Endothelial cell of umbilical vein (primary cell): Measurements from ENCODE around the gene NEK4. TPM values are rescaled to one million over a fixed set of nuclear protein-coding genes. Genes with fewer than 3 reads are reported as not detected.
"Not testable (repeated sequence)": the region's sequence is repeated elsewhere in the genome, so short reads cannot be mapped to it uniquely, and the experiment has no call there.

Source experiments
- BruUV-seq: library from RNA; stranded (reverse); fragments of 400-500 nt; replicated peaks from 2 replicates; lab custom pipeline; 2021; lab: Mats Ljungman, UMichigan
- CTCF ChIA-PET: fragments of 300-600, 350-600 bp; sonication (Branson Sonifier 250); formaldehyde crosslinking; loops from one replicate; lab custom pipeline; 2021; ENCODE audit warnings: antibody characterized with exemption, inconsistent platforms; lab: Charles Lee
- POLR2A ChIA-PET: fragments of 300-600, 350-600 bp; sonication (Branson Sonifier 250); formaldehyde crosslinking; loops from one replicate; lab custom pipeline; 2021; ENCODE audit warnings: antibody characterized with exemption, inconsistent platforms; lab: Charles Lee
- DNase-seq: peaks from one replicate; pipeline ENCODE4 v3.0.0-alpha.2; 2011; ENCODE audit warnings: low read depth, low spot score
- FAIRE-seq: peaks from 2 replicates; lab custom pipeline; 2011; peaks lifted over from hg19 to GRCh38; lab: Jason Lieb, UNC
- H2AFZ ChIP-seq: 2 replicates; pipeline ENCODE4 v1.6.0; 2012; ENCODE audit warnings: low read depth, low read length, control low read depth, inconsistent platforms
- H3K27ac ChIP-seq: 2 replicates; pipeline ENCODE4 v1.5.1; 2011; ENCODE audit warnings: low read depth, mild to moderate bottlenecking, control low read depth, low read length, moderate library complexity; ENCODE audit not compliant: insufficient read depth
- H3K27me3 ChIP-seq, 2 experiments: 2 replicates each; pipeline versions ENCODE4 v1.6.0 to v1.6.1; 2011; ENCODE audit warnings: low read length in 2 of 2, mixed read lengths in 1 of 2; ENCODE audit not compliant: control insufficient read depth in 2 of 2, insufficient read depth in 2 of 2
- H3K36me3 ChIP-seq, 2 experiments: 2 replicates in 1 of 2; 3 replicates in 1 of 2; pipeline ENCODE4 v1.5.1; 2011; ENCODE audit warnings: low read length in 2 of 2, mild to moderate bottlenecking in 1 of 2, moderate library complexity in 1 of 2; ENCODE audit not compliant: control insufficient read depth in 2 of 2, insufficient read depth in 2 of 2; ENCODE audit errors: extremely low read depth in 1 of 2
- H3K4me1 ChIP-seq: 3 replicates; pipeline ENCODE4 v1.5.1; 2011; ENCODE audit warnings: mild to moderate bottlenecking, low read length; ENCODE audit not compliant: control insufficient read depth, insufficient read depth; ENCODE audit errors: extremely low read depth
- H3K4me2 ChIP-seq: 2 replicates; pipeline ENCODE4 v1.6.1; 2011; ENCODE audit warnings: low read length, control low read depth, mixed read lengths; ENCODE audit not compliant: insufficient read depth
- H3K4me3 ChIP-seq, 3 experiments: fragments of 200-600 bp in 1 of 3; sonication (generic), shearing (Covaris generic) in 1 of 3; replicated peaks in 1 of 3; 2 replicates each; pipeline ENCODE4 v1.5.1; 2011 to 2016; ENCODE audit warnings: control low read depth in 3 of 3, low read length in 3 of 3, mild to moderate bottlenecking in 2 of 3, inconsistent platforms in 1 of 3, low read depth in 1 of 3, moderate library complexity in 1 of 3; ENCODE audit not compliant: insufficient read depth in 1 of 3
- H3K79me2 ChIP-seq: 2 replicates; pipeline ENCODE4 v1.6.0; 2012; ENCODE audit warnings: low read length, inconsistent platforms; ENCODE audit not compliant: control insufficient read depth, insufficient read depth
- H3K9ac ChIP-seq: replicated peaks from 2 replicates; pipeline ENCODE3; 2011; ENCODE audit warnings: low read length, control low read depth; ENCODE audit not compliant: insufficient read depth; ENCODE audit errors: extremely low read depth
- H3K9me1 ChIP-seq: replicated peaks from 3 replicates; pipeline ENCODE4 v1.6.0; 2011; ENCODE audit warnings: mild to moderate bottlenecking, low read length; ENCODE audit not compliant: control insufficient read depth, insufficient read depth; ENCODE audit errors: extremely low read depth
- H3K9me3 ChIP-seq: replicated peaks from 2 replicates; pipeline ENCODE4 v1.5.1; 2012; ENCODE audit warnings: low read length, inconsistent platforms; ENCODE audit not compliant: control insufficient read depth, insufficient read depth
- H4K20me1 ChIP-seq: replicated peaks from 2 replicates; pipeline ENCODE3; 2011; ENCODE audit warnings: mild to moderate bottlenecking, low read length; ENCODE audit not compliant: control insufficient read depth, insufficient read depth; ENCODE audit errors: extremely low read depth
- EZH2 ChIP-seq: IDR thresholded peaks from 2 replicates; pipeline ENCODE4 v1.6.1; 2012; ENCODE audit warnings: borderline replicate concordance, low read depth, mild to moderate bottlenecking, moderate library complexity, low read length, inconsistent platforms; ENCODE audit not compliant: severe bottlenecking
- GATA2 ChIP-seq: IDR thresholded peaks from 2 replicates; pipeline ENCODE4 v1.7.0; 2011; ENCODE audit warnings: low read depth, mild to moderate bottlenecking, moderate library complexity, mixed read lengths, low read length; ENCODE audit not compliant: insufficient read length, insufficient read depth
- MYC ChIP-seq: IDR thresholded peaks from one replicate; pipeline ENCODE4 v1.6.1; 2011; ENCODE audit warnings: mild to moderate bottlenecking, low read depth, low read length
- POLR2A ChIP-seq: IDR thresholded peaks from 2 replicates; pipeline ENCODE4 v1.6.1; 2012; ENCODE audit warnings: low read depth, mild to moderate bottlenecking, control low read depth, low read length
- POLR2AphosphoS5 ChIP-seq: IDR thresholded peaks from 2 replicates; pipeline ENCODE4 v1.6.1; 2012; ENCODE audit warnings: low read depth, mild to moderate bottlenecking, control low read depth, low read length, moderate library complexity; ENCODE audit not compliant: insufficient read depth
- dilution Hi-C: fragments of 300-500 bp; cut with MboI; formaldehyde crosslinking; loops from one replicate; pipeline ENCODE4 v1.15.0; 2019; ENCODE audit warnings: low sequenced_read_pairs; ENCODE audit not compliant: extremely low pct_ligation_motif_present
- intact Hi-C: fragments of 100-400 bp; cut with micrococcal nuclease; formaldehyde crosslinking; loops from one replicate; pipeline ENCODE4 v1.10.0; 2022
- polyA plus RNA-seq, 4 experiments: library from polyadenylated mRNA; depleted of rRNA in 3 of 4; stranded (reverse) in 3 of 4; unstranded in 1 of 4; fragments of >200 nt; gene quantifications; 2 replicates each; pipeline versions ENCODE4 v1.2.1 to v1.2.3, GENCODE V29; 2011 to 2012; ENCODE audit warnings: missing spikeins in 1 of 4
- total RNA-seq: library from RNA; stranded (reverse); gene quantifications from 2 replicates; pipeline ENCODE4 v1.2.3, GENCODE V29; 2021
- TF ChIP-seq, protein P1 (sequence below), 2 donors: IDR thresholded peaks; 1 replicate in 1 of 2; 2 replicates in 1 of 2; pipeline ENCODE4 v1.5.1; 2011; ENCODE audit warnings: low read length in 2 of 2, mild to moderate bottlenecking in 2 of 2, moderate library complexity in 2 of 2, control low read depth in 1 of 2, inconsistent platforms in 1 of 2, low read depth in 1 of 2; ENCODE audit not compliant: insufficient read depth in 1 of 2; ENCODE audit errors: extremely low read depth in 1 of 2
- TF ChIP-seq, protein P2 (sequence below): IDR thresholded peaks from 2 replicates; pipeline ENCODE4 v1.6.1; 2011; ENCODE audit not compliant: insufficient read depth, insufficient read length

The NEK4 gene
- total and polyA plus RNA-seq, 2 donors (not counting 3 experiments of a cell fraction or from before 2014, with no cell fraction given): 4.4 to 20.8 TPM

DNA sequence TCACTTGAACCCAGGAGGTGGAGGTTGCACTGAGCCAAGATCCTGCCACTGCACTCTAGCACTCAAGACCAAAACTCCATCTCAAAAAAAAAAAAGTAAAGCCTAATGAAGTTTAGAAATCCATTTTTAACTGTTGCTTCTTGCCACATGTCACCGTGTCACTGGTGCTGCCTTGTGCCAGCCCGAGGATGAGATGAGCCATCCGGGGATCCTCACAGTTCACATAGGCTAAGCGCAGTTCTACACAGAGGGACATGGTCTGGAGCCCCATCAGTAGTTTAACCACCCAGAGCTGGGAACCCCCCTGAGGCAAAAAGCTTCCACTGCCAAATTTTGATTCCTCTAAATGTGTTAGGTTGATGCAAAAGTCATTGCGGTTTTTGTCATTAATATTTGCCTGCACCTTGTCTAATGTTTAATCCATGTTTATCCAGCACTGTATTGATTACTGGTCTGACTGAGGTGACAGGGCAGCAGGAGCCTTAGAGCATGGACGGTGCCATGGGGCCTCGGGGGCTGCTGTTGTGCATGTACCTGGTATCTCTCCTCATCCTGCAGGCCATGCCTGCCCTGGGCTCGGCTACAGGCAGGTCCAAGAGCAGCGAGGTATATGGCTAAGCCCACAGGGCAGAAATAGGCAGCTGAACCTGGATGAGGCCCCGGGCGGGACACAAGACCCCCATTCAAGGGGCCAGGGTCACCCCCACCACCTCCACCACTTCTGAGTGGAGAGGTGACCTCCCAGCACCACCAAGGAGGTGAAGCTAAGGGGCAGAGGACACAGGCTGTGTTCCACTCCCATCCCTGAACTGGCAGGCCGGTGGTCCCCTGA lies 6.6 kb upstream of the NEK4 start, which contains the start of gene ITIH1:
ITIH1 (plus strand) TSS at position 473 of the 832 bp plus-strand sequence; CDS start at position 490, 17 bp downstream.
- dilution Hi-C loops (no loop called here), intact Hi-C loops (no loop called here)
- TF ChIP-seq POLR2AphosphoS5 (no peak), GATA2 (no peak), POLR2A (no peak), EZH2 (no peak), MYC (no peak)
- TF ChIP-seq, protein P1, sequence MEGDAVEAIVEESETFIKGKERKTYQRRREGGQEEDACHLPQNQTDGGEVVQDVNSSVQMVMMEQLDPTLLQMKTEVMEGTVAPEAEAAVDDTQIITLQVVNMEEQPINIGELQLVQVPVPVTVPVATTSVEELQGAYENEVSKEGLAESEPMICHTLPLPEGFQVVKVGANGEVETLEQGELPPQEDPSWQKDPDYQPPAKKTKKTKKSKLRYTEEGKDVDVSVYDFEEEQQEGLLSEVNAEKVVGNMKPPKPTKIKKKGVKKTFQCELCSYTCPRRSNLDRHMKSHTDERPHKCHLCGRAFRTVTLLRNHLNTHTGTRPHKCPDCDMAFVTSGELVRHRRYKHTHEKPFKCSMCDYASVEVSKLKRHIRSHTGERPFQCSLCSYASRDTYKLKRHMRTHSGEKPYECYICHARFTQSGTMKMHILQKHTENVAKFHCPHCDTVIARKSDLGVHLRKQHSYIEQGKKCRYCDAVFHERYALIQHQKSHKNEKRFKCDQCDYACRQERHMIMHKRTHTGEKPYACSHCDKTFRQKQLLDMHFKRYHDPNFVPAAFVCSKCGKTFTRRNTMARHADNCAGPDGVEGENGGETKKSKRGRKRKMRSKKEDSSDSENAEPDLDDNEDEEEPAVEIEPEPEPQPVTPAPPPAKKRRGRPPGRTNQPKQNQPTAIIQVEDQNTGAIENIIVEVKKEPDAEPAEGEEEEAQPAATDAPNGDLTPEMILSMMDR (IDR thresholded peaks at IDR 0.05; ENCODE audit: extremely low read depth in 1 of 2, insufficient read depth in 1 of 2, low read depth in 1 of 2, low read length in 2 of 2): no peak
- TF ChIP-seq, protein P2, sequence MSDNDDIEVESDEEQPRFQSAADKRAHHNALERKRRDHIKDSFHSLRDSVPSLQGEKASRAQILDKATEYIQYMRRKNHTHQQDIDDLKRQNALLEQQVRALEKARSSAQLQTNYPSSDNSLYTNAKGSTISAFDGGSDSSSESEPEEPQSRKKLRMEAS: no peak
- H3K4me3 ChIP-seq: no peak within 1 kb of the TSS
- H2AFZ ChIP-seq: no peak within 1 kb of the TSS
- H3K27me3 ChIP-seq: peaks cover 0 to 13% of the 10 kb centered on the region in 2 experiments
- no TSS peak for BruUV-seq
- ChIA-PET POLR2A (no interaction called here), CTCF (no interaction called here)
- no peaks in the 10 kb centered on the region for H3K9me1 ChIP-seq
- no peak within 1 kb of the TSS for H3K27ac ChIP-seq
- no peaks in the 10 kb centered on the region for H3K9me3 ChIP-seq
- no peaks in the 10 kb centered on the region for H3K36me3 ChIP-seq
- no peaks in the 10 kb centered on the region for H3K79me2 ChIP-seq
- no peak for FAIRE-seq
- no peak within 1 kb of the TSS for H3K9ac ChIP-seq
- H3K4me1 ChIP-seq: no peaks in the 10 kb centered on the region
- DNase-seq: no peak
- no peaks in the 10 kb centered on the region for H4K20me1 ChIP-seq
- H3K4me2 ChIP-seq: no peak within 1 kb of the TSS

DNA sequence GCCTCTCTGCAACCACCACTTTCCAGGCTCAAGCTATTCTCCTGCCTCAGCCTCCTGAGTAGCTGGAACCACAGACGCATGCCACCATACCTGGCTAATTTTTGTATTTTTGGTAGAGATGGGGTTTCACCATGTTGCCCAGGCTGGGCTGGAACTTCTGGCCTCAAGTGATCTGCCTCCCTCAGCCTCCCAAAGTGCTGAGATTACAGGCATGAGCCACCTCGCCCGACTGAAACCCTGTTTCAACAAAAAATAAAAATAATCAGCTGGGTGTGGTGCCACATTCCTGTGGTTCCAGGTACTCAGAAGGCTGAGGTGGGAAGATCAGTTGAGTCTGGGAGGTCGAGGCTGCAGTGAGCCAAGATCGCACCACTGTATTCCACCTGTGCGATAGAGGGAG lies 5.7 kb upstream of the NEK4 start:
- H3K79me2 ChIP-seq, FAIRE-seq, H3K4me2 ChIP-seq, H3K4me3 ChIP-seq, H3K36me3 ChIP-seq, H3K9me1 ChIP-seq, H3K9me3 ChIP-seq, intact Hi-C loops, H3K9ac ChIP-seq, H2AFZ ChIP-seq, H3K27ac ChIP-seq, H3K27me3 ChIP-seq, DNase-seq, POLR2A ChIA-PET, BruUV-seq, dilution Hi-C loops, H4K20me1 ChIP-seq, H3K4me1 ChIP-seq: not testable (repeated sequence)
- CTCF ChIA-PET: interaction anchor here (1.1 kb wide), 1 partner anchor 9 kb away, joined by 5 read pairs; no protein-coding TSS in a partner anchor
